Osteoblast (primary cell): ENCODE measurements around the gene LHFPL2. TPM values are rescaled to one million over a fixed set of nuclear protein-coding genes. Genes with fewer than 3 reads are reported as not detected.
A peak's percentile ranks its signal among the peaks of the same experiment; 100 is the strongest.

ENCODE experiments used
- DNase-seq: peaks from one replicate; pipeline ENCODE4 v3.0.0; 2011; ENCODE audit warnings: low spot score, mixed read lengths; ENCODE audit not compliant: insufficient read length; ENCODE audit errors: missing footprints
- H2AFZ ChIP-seq: 2 replicates; pipeline ENCODE4 v1.6.0; 2011; ENCODE audit warnings: mild to moderate bottlenecking, low read length
- H3K27ac ChIP-seq: 2 replicates; pipeline ENCODE4 v1.5.1; 2011; ENCODE audit warnings: mild to moderate bottlenecking, low read depth, low read length, moderate library complexity
- H3K27me3 ChIP-seq: 2 replicates; pipeline ENCODE4 v1.6.0; 2012; ENCODE audit warnings: mild to moderate bottlenecking, control low read depth, inconsistent platforms, low read length, moderate library complexity; ENCODE audit not compliant: insufficient read depth
- H3K36me3 ChIP-seq: 2 replicates; pipeline ENCODE4 v1.5.1; 2011; ENCODE audit warnings: mild to moderate bottlenecking, low read length, control low read depth, moderate library complexity; ENCODE audit not compliant: insufficient read depth
- H3K4me1 ChIP-seq: 2 replicates; pipeline ENCODE4 v1.5.1; 2011; ENCODE audit warnings: mild to moderate bottlenecking, low read length, control low read depth, moderate library complexity; ENCODE audit not compliant: insufficient read depth
- H3K4me2 ChIP-seq: 2 replicates; pipeline ENCODE4 v1.6.0; 2011; ENCODE audit warnings: mild to moderate bottlenecking, low read length; ENCODE audit not compliant: insufficient read depth
- H3K4me3 ChIP-seq: fragments of 200-600 bp; sonication (generic); 3 replicates; pipeline ENCODE4 v1.5.1; 2012; ENCODE audit warnings: mild to moderate bottlenecking, low read length, inconsistent platforms; ENCODE audit not compliant: insufficient read depth
- H3K79me2 ChIP-seq: 2 replicates; pipeline ENCODE4 v1.6.0; 2012; ENCODE audit warnings: mild to moderate bottlenecking, low read length, control low read depth, inconsistent platforms; ENCODE audit not compliant: insufficient read depth
- H3K9me3 ChIP-seq: 2 replicates; pipeline ENCODE4 v1.5.1; 2011; ENCODE audit warnings: low read depth, low read length, control low read depth
- H4K20me1 ChIP-seq: 2 replicates; pipeline ENCODE4 v1.6.0; 2012; ENCODE audit warnings: mild to moderate bottlenecking, low read length, control low read depth; ENCODE audit not compliant: insufficient read depth
- total RNA-seq: library from RNA; depleted of rRNA; stranded (reverse); fragments of >200 nt; gene quantifications from 2 replicates; pipeline ENCODE4 v1.2.3, GENCODE V29; 2012
- TF ChIP-seq, protein P1 (sequence below): IDR thresholded peaks from 2 replicates; pipeline ENCODE4 v1.5.1; 2011; ENCODE audit warnings: mild to moderate bottlenecking, low read depth, low read length, moderate library complexity; ENCODE audit errors: extremely low read depth

The LHFPL2 gene
- total RNA-seq, 1 donor, result 64.4 TPM

DNA sequence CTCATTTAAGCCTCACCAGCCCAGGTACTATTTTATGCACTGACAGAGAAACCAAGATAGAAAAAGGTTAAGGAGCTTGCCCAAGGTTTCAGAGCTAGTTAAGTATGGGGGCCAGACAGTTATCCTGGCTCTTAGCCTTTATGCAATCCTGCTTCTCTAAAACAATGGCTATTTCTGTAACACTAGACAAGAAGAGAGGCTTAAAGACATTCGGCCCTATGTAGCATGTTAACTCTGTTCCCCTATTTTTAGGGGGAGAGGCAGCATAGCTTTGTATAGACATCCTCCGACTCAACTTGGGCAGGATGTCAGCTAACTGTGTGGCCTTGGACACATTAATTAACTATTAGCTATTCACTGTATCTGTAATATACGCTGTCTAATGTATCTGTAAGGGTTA is 54.6 kb downstream of the LHFPL2 start:
- Histone ChIP-seq H3K27ac (peak overlapping the region; percentile 99), H3K27me3 (no peaks in the 10 kb centered on the region), H3K9me3 (no peaks in the 10 kb centered on the region), H3K36me3 (no peaks in the 10 kb centered on the region), H3K4me1 (peaks cover 72% of the 10 kb centered on the region), H3K4me2 (no peak overlapping the region), H3K79me2 (peaks cover 60% of the 10 kb centered on the region), H2AFZ (no peak overlapping the region), H3K4me3 (no peak overlapping the region), H4K20me1 (no peaks in the 10 kb centered on the region)
- no peak for DNase-seq
- TF ChIP-seq, protein P1, sequence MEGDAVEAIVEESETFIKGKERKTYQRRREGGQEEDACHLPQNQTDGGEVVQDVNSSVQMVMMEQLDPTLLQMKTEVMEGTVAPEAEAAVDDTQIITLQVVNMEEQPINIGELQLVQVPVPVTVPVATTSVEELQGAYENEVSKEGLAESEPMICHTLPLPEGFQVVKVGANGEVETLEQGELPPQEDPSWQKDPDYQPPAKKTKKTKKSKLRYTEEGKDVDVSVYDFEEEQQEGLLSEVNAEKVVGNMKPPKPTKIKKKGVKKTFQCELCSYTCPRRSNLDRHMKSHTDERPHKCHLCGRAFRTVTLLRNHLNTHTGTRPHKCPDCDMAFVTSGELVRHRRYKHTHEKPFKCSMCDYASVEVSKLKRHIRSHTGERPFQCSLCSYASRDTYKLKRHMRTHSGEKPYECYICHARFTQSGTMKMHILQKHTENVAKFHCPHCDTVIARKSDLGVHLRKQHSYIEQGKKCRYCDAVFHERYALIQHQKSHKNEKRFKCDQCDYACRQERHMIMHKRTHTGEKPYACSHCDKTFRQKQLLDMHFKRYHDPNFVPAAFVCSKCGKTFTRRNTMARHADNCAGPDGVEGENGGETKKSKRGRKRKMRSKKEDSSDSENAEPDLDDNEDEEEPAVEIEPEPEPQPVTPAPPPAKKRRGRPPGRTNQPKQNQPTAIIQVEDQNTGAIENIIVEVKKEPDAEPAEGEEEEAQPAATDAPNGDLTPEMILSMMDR, result no peak

DNA sequence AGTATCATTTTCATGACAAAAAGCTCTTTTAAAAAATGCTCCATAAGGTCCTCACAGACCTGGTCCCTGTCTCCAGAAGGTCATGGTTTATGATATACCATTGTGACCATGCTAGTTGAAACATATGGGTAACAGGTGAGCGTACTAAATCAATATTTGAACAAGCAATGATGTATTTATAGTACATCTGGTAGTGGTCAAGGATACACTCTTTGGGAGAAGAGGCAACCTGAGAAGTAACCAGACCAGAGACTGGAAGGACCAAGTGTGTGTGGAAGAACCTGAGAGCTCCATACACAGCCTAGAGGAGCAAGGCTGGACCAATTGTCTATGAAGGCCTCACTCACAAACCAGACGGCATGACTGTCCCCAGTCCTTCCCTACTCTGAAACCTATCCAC is 55.1 kb downstream of the LHFPL2 start:
- no peak for DNase-seq
- peaks cover 72% of the 10 kb centered on the region for H3K4me1 ChIP-seq
- no peaks in the 10 kb centered on the region for H4K20me1 ChIP-seq
- H2AFZ ChIP-seq, result no peak overlapping the region
- H3K36me3 ChIP-seq, result no peaks in the 10 kb centered on the region
- TF ChIP-seq, protein P1, result no peak
- H3K79me2 ChIP-seq, result peaks cover 57% of the 10 kb centered on the region
- H3K27ac ChIP-seq, result peak overlapping the region; percentile 99
- no peaks in the 10 kb centered on the region for H3K9me3 ChIP-seq
- H3K4me2 ChIP-seq, result no peak overlapping the region
- no peaks in the 10 kb centered on the region for H3K27me3 ChIP-seq
- H3K4me3 ChIP-seq, result no peak overlapping the region

DNA sequence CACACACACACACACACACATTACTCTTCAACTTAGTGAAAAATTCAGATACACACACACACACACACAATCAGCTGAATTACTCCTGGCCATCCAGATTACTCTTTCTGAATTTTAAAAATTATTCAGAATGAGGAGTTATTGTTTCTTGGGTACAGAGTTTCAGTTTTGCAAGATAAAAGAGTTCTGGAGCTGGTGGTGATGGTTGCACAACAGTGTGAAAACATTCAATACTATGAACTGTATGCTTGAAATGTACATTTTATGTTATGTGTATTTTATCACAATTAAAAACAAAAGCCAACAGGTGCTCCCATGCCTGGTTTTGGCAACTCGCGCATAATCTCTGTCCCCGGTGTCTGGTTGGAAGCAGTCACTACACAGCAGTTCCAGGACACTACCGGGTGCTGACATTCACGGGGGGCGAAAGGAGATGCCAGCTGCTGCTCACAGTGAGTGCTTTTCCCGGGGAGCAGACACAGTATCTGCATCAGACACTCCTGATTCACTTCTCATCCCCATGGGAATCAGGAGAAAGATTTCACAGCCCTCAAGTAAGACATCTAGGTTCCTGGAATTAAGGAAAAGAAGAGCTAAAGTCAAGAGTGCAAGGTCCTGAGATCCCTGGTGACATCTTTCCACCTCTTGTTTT is 55.7 kb downstream of the LHFPL2 start:
- TF ChIP-seq, protein P1, result no peak
- Histone ChIP-seq H3K9me3 (no peaks in the 10 kb centered on the region), H3K27ac (peak overlapping the region; percentile 99), H3K27me3 (no peaks in the 10 kb centered on the region), H4K20me1 (no peaks in the 10 kb centered on the region), H3K4me3 (no peak overlapping the region), H2AFZ (no peak overlapping the region), H3K36me3 (no peaks in the 10 kb centered on the region), H3K79me2 (peaks cover 57% of the 10 kb centered on the region), H3K4me1 (peaks cover 73% of the 10 kb centered on the region), H3K4me2 (no peak overlapping the region)
- DNase-seq, result peak; percentile 3

DNA sequence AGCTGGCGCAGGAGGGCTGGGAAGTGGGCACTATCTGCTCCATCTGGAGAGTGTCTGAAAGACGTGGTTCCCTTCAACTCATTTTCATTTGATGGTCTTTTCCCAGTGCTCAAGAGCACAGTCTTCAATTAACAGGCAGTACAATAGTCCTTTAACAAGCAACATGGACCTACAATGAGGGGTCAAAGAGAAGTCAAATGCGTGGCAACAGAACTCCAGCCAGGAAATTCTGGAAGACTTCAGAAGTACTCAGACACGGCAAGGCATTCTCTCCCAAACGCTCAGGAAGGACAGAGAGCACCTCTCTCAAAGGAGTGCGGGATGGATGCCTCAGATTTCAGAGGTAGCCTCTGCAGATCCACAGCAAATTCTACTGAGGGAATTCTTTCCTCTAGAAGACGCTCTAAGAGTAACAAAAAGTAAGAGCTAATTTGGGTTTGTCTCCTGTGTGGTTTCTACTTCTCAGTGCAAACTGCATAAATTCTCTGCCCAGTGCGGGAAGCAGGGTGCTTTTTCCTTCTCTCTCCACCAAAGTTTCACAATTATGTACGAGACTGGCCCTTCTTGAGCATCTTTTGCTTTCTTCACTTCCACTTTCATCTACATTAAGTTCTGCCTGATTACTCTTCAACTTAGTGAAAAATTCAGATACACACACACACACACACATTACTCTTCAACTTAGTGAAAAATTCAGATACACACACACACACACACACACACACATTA is 56.4 kb downstream of the LHFPL2 start:
- Histone ChIP-seq H4K20me1 (no peaks in the 10 kb centered on the region), H3K4me3 (no peak overlapping the region), H3K4me1 (peaks cover 74% of the 10 kb centered on the region), H3K4me2 (peak overlapping the region; percentile 51), H3K36me3 (no peaks in the 10 kb centered on the region), H3K27ac (peak overlapping the region; percentile 93), H2AFZ (no peak overlapping the region), H3K27me3 (no peaks in the 10 kb centered on the region), H3K79me2 (peaks cover 57% of the 10 kb centered on the region), H3K9me3 (no peaks in the 10 kb centered on the region)
- TF ChIP-seq, protein P1, result no peak
- no peak for DNase-seq
